HCT116 (cell line): Measurements from ENCODE around the gene PRPF19.

ENCODE experiments used
- EZH2 ChIP-seq: fragments of 200-600 bp; sonication (generic); IDR thresholded peaks from 2 replicates; pipeline ENCODE4 v1.6.1; 2017; ENCODE audit warnings: antibody characterized with exemption, mixed run types
- SP1 ChIP-seq: IDR thresholded peaks from 2 replicates; pipeline ENCODE4 v1.6.1; 2012; ENCODE audit warnings: low read depth
- TF ChIP-seq, protein P1 (sequence below), 3 experiments: fragments of 200-600 bp in 1 of 3; sonication (generic) in 1 of 3; IDR thresholded peaks in 2 of 3; conservative IDR thresholded peaks in 1 of 3; 2 replicates each; pipeline ENCODE4 v1.5.1; 2012 to 2017; ENCODE audit warnings: low read depth in 2 of 3, low read length in 2 of 3, antibody characterized with exemption in 1 of 3, borderline replicate concordance in 1 of 3, control low read depth in 1 of 3, mild to moderate bottlenecking in 1 of 3, mixed read lengths in 1 of 3, mixed run types in 1 of 3, moderate library complexity in 1 of 3; ENCODE audit not compliant: insufficient read depth in 1 of 3
- TF ChIP-seq, protein P2 (sequence below): IDR thresholded peaks from 2 replicates; pipeline ENCODE4 v1.6.1; 2012; ENCODE audit warnings: low read depth

DNA sequence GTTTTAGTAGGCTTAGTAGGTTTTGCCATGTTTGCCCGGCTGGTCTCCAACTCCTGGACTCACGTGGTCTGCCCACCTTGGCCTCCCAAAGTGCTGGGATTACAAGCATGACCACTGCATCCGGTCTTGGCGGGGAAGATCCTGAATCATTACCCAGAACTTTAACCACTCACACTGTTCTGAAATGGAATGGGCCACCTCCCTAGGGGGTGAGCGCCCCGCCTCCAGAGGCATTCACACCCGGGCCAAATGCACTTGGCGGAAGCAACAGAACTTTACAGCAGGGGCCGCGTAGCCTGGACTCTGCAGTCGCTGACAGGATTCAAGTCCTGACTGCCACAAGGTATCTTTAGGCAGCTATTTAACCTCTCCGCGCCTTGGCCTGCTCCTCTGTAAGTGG, 59.1 kb downstream of the PRPF19 start:
- TF ChIP-seq, protein P1, sequence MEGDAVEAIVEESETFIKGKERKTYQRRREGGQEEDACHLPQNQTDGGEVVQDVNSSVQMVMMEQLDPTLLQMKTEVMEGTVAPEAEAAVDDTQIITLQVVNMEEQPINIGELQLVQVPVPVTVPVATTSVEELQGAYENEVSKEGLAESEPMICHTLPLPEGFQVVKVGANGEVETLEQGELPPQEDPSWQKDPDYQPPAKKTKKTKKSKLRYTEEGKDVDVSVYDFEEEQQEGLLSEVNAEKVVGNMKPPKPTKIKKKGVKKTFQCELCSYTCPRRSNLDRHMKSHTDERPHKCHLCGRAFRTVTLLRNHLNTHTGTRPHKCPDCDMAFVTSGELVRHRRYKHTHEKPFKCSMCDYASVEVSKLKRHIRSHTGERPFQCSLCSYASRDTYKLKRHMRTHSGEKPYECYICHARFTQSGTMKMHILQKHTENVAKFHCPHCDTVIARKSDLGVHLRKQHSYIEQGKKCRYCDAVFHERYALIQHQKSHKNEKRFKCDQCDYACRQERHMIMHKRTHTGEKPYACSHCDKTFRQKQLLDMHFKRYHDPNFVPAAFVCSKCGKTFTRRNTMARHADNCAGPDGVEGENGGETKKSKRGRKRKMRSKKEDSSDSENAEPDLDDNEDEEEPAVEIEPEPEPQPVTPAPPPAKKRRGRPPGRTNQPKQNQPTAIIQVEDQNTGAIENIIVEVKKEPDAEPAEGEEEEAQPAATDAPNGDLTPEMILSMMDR (IDR thresholded peaks at IDR 0.05 in 2 of 3, conservative IDR thresholded peaks at IDR 0.05 in 1 of 3; ENCODE audit: borderline replicate concordance in 1 of 3, insufficient read depth in 1 of 3, low read depth in 2 of 3, low read length in 2 of 3): no peak
- TF ChIP-seq SP1 (no peak), EZH2 (no peak)
- TF ChIP-seq, protein P2, sequence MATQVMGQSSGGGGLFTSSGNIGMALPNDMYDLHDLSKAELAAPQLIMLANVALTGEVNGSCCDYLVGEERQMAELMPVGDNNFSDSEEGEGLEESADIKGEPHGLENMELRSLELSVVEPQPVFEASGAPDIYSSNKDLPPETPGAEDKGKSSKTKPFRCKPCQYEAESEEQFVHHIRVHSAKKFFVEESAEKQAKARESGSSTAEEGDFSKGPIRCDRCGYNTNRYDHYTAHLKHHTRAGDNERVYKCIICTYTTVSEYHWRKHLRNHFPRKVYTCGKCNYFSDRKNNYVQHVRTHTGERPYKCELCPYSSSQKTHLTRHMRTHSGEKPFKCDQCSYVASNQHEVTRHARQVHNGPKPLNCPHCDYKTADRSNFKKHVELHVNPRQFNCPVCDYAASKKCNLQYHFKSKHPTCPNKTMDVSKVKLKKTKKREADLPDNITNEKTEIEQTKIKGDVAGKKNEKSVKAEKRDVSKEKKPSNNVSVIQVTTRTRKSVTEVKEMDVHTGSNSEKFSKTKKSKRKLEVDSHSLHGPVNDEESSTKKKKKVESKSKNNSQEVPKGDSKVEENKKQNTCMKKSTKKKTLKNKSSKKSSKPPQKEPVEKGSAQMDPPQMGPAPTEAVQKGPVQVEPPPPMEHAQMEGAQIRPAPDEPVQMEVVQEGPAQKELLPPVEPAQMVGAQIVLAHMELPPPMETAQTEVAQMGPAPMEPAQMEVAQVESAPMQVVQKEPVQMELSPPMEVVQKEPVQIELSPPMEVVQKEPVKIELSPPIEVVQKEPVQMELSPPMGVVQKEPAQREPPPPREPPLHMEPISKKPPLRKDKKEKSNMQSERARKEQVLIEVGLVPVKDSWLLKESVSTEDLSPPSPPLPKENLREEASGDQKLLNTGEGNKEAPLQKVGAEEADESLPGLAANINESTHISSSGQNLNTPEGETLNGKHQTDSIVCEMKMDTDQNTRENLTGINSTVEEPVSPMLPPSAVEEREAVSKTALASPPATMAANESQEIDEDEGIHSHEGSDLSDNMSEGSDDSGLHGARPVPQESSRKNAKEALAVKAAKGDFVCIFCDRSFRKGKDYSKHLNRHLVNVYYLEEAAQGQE: no peak
